ENCODE data around the gene CD38. TPM values are rescaled to one million over a fixed set of nuclear protein-coding genes. Genes with fewer than 3 reads are reported as not detected.

The CD38 gene
- total RNA-seq, 4 donors from 2014 or later: 3.0 to 12.1 (median 6.7) TPM

GRCh38 chr4:15737255-15737654 is 40.9 kb upstream of the CD38 start:
- Histone ChIP-seq H3K4me1 (no peaks in the 10 kb centered on the region), H3K36me3 (no peaks in the 10 kb centered on the region), H3K4me3 (no peak overlapping the region), H3K27ac (no peak overlapping the region), H3K27me3 (no peaks in the 10 kb centered on the region), H3K9me3 (peaks cover 0 to 7% (median 0%) of the 10 kb centered on the region in 4 donors)
- TF ChIP-seq EP300 (IDR thresholded peaks at IDR 0.05) (no peak), POLR2A (IDR thresholded peaks at IDR 0.05) (no peak), CTCF (IDR thresholded peaks at IDR 0.05) (no peak)
- 39 to 48% methylated on average over 3 of the region's 3 CpGs for WGBS, 2 donors
- DNase-seq (ENCODE audit: low spot score in 2 of 2): no peak

- Histone ChIP-seq H3K36me3 (no peaks in the 10 kb centered on the region), H3K4me3 (no peak overlapping the region), H3K27ac (no peak overlapping the region), H3K27me3 (no peaks in the 10 kb centered on the region), H3K9me3 (peaks cover 0 to 8% (median 0%) of the 10 kb centered on the region in 4 donors), H3K4me1 (no peaks in the 10 kb centered on the region)
- TF ChIP-seq EP300 (IDR thresholded peaks at IDR 0.05) (no peak), POLR2A (IDR thresholded peaks at IDR 0.05) (no peak), CTCF (IDR thresholded peaks at IDR 0.05) (no peak)
- WGBS, 2 donors: 90 to 94% methylated on average over 1 of the region's 1 CpG
- no peak for DNase-seq (ENCODE audit: low spot score in 2 of 2)
Measured at GRCh38 chr4:15738877-15739276, 39.3 kb upstream of the CD38 start.

GRCh38 chr4:15740764-15741404 is 37.2 kb upstream of the CD38 start:
- H3K36me3 ChIP-seq: no peaks in the 10 kb centered on the region
- no peak overlapping the region for H3K27ac ChIP-seq
- no peak for DNase-seq (ENCODE audit: low spot score in 2 of 2)
- H3K27me3 ChIP-seq: no peaks in the 10 kb centered on the region
- H3K9me3 ChIP-seq: peaks cover 0 to 8% (median 0%) of the 10 kb centered on the region in 4 donors
- TF ChIP-seq POLR2A (IDR thresholded peaks at IDR 0.05): no peak
- TF ChIP-seq CTCF (IDR thresholded peaks at IDR 0.05): no peak
- no peak for TF ChIP-seq EP300 (IDR thresholded peaks at IDR 0.05)
- WGBS, 2 donors: 86% methylated on average over 11 of the region's 11 CpGs
- H3K4me1 ChIP-seq: no peaks in the 10 kb centered on the region
- no peak overlapping the region for H3K4me3 ChIP-seq

GRCh38 chr4:15742083-15742582 is 36.0 kb upstream of the CD38 start:
- no peak for TF ChIP-seq POLR2A (IDR thresholded peaks at IDR 0.05)
- TF ChIP-seq CTCF (IDR thresholded peaks at IDR 0.05): no peak
- no peak for TF ChIP-seq EP300 (IDR thresholded peaks at IDR 0.05)
- DNase-seq (ENCODE audit: low spot score in 2 of 2): no peak
- 62 to 66% methylated on average over 1 of the region's 1 CpG for WGBS, 2 donors

GRCh38 chr4:15742637-15743036 is 35.5 kb upstream of the CD38 start:
- no peak overlapping the region for H3K4me3 ChIP-seq
- no peaks in the 10 kb centered on the region for H3K27me3 ChIP-seq
- no peak for TF ChIP-seq CTCF (IDR thresholded peaks at IDR 0.05)
- no peak for TF ChIP-seq EP300 (IDR thresholded peaks at IDR 0.05)
- TF ChIP-seq POLR2A (IDR thresholded peaks at IDR 0.05): no peak
- H3K9me3 ChIP-seq: peaks cover 0 to 11% (median 0%) of the 10 kb centered on the region in 4 donors
- WGBS, 2 donors: 44 to 54% methylated on average over 1 of the region's 1 CpG
- H3K36me3 ChIP-seq: no peaks in the 10 kb centered on the region
- no peaks in the 10 kb centered on the region for H3K4me1 ChIP-seq
- no peak for DNase-seq (ENCODE audit: low spot score in 2 of 2)
- H3K27ac ChIP-seq: no peak overlapping the region

More at GRCh38 chr4:15742083-15742582, 36.0 kb upstream of the CD38 start:
- Histone ChIP-seq H3K27ac (no peak overlapping the region), H3K4me1 (no peaks in the 10 kb centered on the region), H3K9me3 (peaks cover 0 to 11% (median 0%) of the 10 kb centered on the region in 4 donors), H3K27me3 (no peaks in the 10 kb centered on the region), H3K4me3 (no peak overlapping the region), H3K36me3 (no peaks in the 10 kb centered on the region)

All from tibial nerve (tissue), 4 donors.